Measurements from ENCODE around the gene HES6.

The HES6 gene

DNA sequence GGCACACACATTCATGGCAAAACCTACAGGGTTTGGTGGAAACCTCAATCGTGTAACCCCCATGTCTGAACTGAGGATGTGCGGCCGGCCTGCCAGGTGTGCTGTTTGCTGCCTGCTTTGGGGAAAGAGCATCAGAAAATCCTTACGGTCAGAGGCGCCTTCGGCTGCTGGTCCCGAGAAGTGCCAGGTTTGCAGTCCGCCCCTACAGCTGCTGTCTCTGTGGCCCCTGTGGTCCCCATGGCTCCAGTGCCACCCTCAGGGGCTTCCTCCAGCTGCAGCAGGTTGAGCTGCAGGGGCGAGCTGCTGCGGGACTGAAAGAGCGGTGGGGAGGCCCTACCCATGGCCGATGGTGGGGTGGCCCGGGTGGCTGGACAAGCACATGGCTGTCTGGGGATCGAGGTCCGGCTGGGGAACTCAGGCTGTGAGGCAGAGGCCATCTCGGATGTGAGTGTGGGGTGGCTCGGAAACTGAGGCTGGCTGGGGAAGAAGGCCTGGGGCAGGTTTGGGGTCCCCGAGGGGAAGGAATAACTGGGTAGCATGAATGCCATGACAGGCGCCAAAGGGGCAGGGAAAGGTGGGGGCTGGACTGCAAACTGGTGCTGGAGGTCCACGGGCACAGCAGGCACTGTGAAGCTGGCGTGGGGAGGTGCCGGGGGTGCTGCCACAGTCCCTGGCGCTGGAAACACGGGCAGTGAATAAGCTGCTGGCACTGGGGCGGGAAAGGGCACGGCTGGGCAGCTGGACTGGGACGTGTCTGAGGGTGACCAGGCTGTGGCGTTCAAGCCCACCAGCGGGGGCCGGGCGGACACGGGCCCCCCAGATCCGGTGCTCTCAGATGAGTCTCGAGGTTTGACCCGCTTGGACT lies 13.2 kb upstream of the HES6 start:
- no peak for FAIRE-seq

GRCh38 chr2:238251986-238252385 lies 12.1 kb upstream of the HES6 start:
- FAIRE-seq = no peak

- no peak for FAIRE-seq
Observed at GRCh38 chr2:238251331-238251730, 11.5 kb upstream of the HES6 start.

GRCh38 chr2:238250896-238251295 lies 11.1 kb upstream of the HES6 start:
- no peak for FAIRE-seq

GRCh38 chr2:238247841-238248453 lies 8.1 kb upstream of the HES6 start:
- FAIRE-seq = no peak

DNA sequence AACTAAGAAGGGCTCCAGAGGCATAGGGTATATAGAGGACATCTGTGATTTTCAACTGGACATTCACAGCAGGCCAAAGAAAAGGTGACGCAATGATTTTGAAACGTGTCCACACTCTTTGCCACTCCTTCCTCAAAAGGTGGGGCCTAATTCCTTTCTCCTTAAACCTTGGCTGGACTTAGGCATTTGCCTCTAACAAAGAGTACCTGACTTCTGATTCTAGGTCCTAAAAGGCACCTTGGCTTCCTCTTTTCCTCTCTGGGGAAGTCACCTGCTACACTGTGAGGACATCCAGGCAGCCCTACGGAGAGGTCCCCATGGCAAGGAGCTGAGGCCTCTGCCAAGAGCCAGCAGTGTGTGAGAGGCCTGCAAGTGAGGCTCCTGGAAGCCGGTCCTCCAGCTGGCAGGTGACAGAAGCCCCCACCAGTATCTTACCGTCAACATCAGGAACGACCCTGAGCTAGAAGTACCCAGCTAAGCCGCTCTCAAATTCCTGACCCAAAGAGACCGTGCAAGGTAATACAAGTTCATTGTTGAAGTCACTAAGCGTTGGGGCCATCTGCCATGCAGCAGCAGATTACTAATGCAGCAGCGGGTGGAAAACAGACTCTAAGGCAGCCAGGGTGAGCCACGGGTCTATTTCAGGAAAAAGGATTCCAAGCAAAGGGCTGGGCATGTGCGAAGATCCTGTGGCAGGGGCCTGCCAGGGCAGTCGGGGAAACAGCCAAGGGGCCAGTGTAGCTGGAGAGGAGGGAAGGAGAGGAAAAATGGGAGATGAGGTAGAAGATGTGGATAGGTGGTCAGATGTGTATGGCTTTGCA lies 7.4 kb upstream of the HES6 start:
- no peak for FAIRE-seq

DNA sequence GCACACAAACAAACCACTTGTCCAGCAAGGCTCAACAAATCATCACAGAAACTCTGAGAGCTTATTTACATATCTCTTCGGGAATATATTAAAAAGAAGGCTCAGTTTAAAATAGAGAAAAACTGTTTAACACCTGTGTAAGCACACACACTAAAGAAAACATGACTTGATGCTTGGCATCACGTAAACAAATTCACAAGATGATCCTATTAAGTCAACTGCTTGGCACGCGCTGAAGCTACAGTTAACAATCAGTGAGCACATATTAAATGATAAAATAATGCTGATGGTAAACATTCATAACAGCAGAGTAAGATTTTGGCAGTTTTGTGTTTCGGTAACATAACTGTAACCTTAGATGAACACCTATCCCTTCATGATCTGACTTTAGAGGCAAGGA lies 4.3 kb upstream of the HES6 start:
- no peak for FAIRE-seq

DNA sequence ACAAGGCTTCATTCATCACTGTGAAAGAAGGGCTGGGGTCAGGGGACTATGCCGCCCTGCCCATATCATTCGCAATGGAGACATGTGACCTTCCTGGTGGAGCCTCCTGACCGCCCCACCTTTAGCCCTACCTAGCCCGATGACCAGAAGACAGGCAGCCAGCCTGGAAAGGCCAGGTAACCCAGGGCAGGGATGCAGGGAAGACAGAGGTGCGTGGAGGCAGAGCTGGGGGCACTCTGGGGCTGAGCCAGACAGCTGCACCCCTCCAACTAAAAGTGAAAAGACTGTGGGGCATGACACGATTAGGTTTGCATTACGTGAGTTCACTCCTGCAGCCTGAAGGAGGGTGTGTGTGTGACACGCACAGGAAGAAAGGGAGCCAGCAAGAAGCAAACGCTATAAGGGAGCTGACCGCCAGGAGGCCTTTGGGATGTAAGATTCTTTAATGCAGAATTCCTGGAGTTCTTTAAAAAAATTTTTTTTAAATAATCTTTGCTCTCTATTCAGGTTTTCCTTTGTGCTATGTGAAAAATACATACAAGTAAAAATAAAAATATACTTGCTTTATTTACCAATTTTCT lies 3.7 kb upstream of the HES6 start:
- no peak for FAIRE-seq

DNA sequence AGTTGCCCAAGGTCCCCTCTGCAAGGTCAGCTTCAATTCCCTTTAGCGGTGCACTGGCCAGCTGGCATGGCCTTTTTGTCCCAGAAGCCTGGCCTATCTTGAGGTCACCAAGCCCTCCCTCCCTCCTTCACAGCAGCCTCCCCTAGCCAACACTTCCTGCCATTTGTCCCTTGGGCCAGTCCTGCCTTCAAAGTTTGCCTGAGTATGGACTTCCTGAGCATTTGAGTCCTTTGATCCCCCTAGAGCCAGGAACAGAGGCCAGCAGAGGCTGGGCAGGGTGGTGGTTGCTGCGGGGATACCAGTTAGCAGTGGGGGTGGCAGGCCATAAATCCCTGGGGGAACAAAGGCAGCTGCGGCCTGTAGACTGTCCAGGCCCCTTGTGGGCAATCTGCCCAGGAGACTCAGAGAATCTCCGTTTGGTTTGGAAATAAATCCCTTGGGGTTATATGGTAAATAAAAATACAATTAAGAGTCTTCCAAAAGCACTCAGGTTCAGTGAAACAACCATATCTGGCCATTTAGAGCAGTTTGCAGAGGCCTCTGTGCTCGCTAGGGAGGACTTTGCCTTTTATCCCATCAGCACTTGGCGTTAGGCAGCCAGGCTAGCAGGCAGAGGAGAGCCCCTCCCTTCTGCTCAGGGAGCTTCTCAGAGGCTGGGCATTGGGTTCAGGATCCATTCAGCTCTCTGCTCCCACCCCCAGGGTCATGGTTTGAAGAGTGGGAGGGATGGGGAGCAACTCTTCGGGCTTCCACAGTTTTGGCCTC lies 3.1 kb upstream of the HES6 start:
- no peak for FAIRE-seq

GRCh38 chr2:238241970-238242369 lies 2.1 kb upstream of the HES6 start:
- no peak for FAIRE-seq

DNA sequence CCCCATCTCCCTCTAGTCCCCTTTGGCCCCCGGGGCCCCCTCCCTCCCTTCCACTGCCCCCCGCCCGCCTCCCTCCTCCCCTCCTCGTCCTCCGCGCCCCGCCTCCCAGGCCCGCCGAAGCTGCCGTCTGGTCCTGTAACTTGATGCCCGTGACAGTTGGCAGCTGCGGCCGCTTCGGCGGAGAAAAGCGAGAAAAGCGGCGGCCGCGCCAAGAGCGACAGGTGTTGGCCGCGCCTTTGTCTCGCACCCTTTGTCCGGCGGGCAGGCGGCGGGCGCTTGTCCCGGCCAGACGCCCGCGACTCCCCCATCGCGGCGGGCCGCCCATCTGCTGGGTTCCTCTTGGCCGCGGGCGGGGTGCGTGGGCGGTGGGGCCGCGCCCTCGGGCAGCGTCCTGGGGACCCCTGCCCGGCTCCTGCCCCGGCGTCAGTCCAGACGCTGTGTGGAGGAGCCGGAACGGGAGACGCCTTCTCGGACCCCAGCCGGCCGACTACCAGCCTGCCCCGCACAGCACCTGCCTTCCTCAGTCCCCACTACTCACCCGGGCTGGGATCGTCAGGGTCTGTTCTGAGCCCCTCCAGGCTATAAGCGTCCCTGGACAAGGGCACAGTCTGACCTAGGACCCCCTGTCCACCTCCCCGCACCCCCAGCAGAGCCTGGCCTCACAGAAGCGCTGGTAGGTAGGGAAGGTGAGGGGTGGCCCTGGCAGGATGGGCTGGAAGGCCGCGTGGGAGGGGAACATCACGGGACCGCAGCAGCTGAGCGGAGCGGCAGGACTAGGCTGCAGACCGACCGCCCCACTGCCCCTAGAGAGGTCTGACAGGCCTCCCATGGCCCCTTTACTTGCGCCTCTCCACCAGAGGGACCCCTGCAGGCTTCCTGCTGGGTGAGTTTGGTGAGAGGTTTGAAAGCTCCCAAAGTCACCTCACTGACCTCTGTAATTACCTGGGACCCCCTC lies 1.2 kb upstream of the HES6 start:
- no peak for FAIRE-seq

- no peak for FAIRE-seq
Observed at GRCh38 chr2:238239543-238239862, 335 bp downstream of the HES6 start.

- FAIRE-seq = no peak
Observed at GRCh38 chr2:238238766-238239542, 884 bp downstream of the HES6 start.

DNA sequence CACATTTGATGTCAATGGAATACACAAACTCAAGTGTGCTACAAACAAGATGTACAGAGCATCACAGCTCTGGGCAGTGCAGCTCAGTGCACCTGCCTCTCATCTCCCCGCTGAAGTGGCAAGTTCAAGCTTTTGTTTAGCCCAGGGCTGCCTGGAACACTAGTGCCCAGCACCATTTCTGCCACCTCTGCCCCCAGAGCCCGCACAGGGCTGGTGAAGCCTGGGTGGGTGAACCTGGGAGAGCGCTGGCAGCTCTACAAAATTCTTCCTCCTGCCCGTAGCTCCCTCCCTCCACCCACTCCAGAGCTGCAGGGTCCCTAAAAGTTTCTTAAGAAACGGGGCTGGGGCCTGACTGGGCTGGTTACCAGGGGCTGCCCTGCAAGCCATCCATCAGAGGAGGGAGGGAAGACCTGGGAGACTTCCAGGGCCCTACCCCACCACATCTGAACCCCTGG lies 1.5 kb downstream of the HES6 start:
- FAIRE-seq = no peak

GRCh38 chr2:238237431-238238135 lies 2.3 kb downstream of the HES6 start:
- FAIRE-seq = no peak

GRCh38 chr2:238236571-238236970 lies 3.3 kb downstream of the HES6 start:
- FAIRE-seq = no peak

DNA sequence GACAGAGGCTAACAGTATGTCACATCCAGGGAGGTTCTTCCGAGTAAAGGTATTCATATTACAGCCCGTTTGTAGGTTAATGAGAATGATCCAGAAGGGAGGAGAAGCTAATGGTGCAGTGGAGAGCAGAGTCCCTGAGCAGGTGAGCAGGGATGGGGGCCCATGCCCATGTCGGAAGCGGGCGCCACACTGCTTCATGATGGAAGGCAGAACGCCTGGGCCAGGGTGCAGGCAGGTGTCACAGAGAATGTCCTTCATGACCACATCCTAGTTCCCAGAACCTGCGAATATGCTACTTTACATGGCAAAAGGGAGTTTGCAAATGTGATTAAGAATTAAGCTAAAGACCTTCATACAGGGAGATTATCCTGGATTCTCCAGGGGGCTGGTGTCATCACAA lies 4.0 kb downstream of the HES6 start:
- no peak for FAIRE-seq

- no peak for FAIRE-seq
Observed at GRCh38 chr2:238235331-238235732, 4.5 kb downstream of the HES6 start.

DNA sequence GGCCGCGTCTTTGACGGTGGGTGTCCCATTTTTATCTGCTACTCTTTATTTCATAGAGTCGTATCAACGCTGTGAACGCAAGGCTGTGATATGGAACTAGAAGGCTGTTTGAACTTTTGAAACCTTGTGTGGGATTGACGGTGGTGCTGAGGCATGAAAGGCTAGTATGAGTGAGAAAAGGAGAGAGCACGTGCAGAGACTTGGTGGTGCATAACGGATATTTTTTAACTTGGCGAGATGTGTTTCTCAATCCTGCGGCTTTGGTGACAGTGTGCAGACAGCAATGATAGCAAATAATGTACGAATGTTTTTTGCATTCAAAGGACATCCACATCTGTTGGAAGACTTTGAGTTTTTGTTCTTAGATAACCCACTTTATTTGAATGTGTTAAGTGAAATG lies 6.2 kb downstream of the HES6 start:
- no peak for FAIRE-seq

- no peak for FAIRE-seq
Observed at GRCh38 chr2:238231809-238232208, 8.0 kb downstream of the HES6 start.

Data from islet of Langerhans (tissue), 1 donor.